Endothelial cell of umbilical vein (primary cell): Measurements from ENCODE around the gene NPDC1.
A peak's percentile ranks its signal among the peaks of the same experiment; 100 is the strongest.

Experiments used
- CTCF ChIP-seq, 2 donors: IDR thresholded peaks; 1 replicate in 1 of 2; 2 replicates in 1 of 2; pipeline ENCODE4 v1.5.1; 2011; ENCODE audit warnings: low read length in 2 of 2, mild to moderate bottlenecking in 2 of 2, moderate library complexity in 2 of 2, control low read depth in 1 of 2, inconsistent platforms in 1 of 2, low read depth in 1 of 2; ENCODE audit not compliant: insufficient read depth in 1 of 2; ENCODE audit errors: extremely low read depth in 1 of 2
- EZH2 ChIP-seq: IDR thresholded peaks from 2 replicates; pipeline ENCODE4 v1.6.1; 2012; ENCODE audit warnings: borderline replicate concordance, low read depth, mild to moderate bottlenecking, moderate library complexity, low read length, inconsistent platforms; ENCODE audit not compliant: severe bottlenecking
- JUN ChIP-seq: IDR thresholded peaks from 2 replicates; pipeline ENCODE4 v1.6.1; 2011; ENCODE audit warnings: borderline replicate concordance, low read depth; ENCODE audit not compliant: insufficient read length, insufficient read depth
- MAX ChIP-seq: IDR thresholded peaks from 2 replicates; pipeline ENCODE4 v1.6.1; 2011; ENCODE audit not compliant: insufficient read depth, insufficient read length
- POLR2A ChIP-seq: IDR thresholded peaks from 2 replicates; pipeline ENCODE4 v1.6.1; 2012; ENCODE audit warnings: low read depth, mild to moderate bottlenecking, control low read depth, low read length
- POLR2AphosphoS5 ChIP-seq: IDR thresholded peaks from 2 replicates; pipeline ENCODE4 v1.6.1; 2012; ENCODE audit warnings: low read depth, mild to moderate bottlenecking, control low read depth, low read length, moderate library complexity; ENCODE audit not compliant: insufficient read depth

- TF ChIP-seq MAX (no peak), JUN (no peak), CTCF (IDR thresholded peaks at IDR 0.05; ENCODE audit: extremely low read depth in 1 of 2, insufficient read depth in 1 of 2, low read depth in 1 of 2, low read length in 2 of 2) (peak; percentile 94 to 96), EZH2 (peak; percentile 49), POLR2A (peak; percentile 63), POLR2AphosphoS5 (peak; percentile 29)
Observed at GRCh38 chr9:137046088-137046787, at the start of gene NPDC1.
